GM19239 (cell line): ENCODE data around the gene ZBTB49.
"Not testable (repeated sequence)": the region's sequence is repeated elsewhere in the genome, so short reads cannot be mapped to it uniquely, and the experiment has no call there.

Experiments
- DNase-seq: peaks from one replicate; pipeline ENCODE4 v3.0.0; 2011; ENCODE audit warnings: low spot score; ENCODE audit not compliant: insufficient read length
- FAIRE-seq: peaks from 2 replicates; lab custom pipeline; 2011; peaks lifted over from hg19 to GRCh38; lab: Jason Lieb, UNC

ZBTB49 gene

DNA sequence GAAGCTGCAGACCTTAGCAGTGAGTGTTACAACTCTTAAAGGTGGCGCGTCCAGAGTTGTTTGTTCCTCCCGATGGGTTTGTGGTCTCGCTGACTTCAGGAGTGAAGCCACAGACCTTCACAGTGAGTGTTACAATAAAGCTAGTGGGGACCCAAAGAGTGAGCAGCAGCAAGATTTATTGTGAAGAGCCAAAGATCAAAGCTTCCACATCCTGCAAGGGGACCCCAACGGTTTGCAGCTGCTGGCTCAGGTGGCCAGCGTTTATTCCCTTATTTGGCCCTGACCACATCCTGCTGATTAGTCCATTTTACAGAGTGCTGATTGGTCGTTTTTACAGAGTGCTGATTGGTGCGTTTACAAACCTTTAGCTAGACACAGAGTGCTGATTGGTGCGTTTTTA, 58.5 kb downstream of the ZBTB49 start:
- not testable (repeated sequence) for DNase-seq, FAIRE-seq

DNA sequence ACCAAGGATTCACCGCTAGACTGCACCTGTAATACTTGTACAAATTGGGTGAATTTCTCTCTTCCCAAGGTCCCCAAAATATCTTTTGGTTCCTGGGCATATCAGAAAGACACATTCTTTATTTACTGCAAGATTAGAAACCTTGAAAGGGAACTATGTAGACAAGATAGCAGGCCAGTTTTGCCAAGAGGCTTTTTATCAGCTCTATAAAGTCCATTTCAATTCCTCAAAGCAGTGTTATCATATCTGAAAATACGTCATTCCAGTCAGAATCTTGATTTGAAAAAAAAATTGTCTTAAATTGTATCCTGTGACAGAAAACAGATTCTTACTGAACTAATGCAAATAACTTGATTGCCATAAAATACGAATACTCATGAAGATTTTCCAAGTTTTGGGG, 59.8 kb downstream of the ZBTB49 start:
- no peak for DNase-seq

DNA sequence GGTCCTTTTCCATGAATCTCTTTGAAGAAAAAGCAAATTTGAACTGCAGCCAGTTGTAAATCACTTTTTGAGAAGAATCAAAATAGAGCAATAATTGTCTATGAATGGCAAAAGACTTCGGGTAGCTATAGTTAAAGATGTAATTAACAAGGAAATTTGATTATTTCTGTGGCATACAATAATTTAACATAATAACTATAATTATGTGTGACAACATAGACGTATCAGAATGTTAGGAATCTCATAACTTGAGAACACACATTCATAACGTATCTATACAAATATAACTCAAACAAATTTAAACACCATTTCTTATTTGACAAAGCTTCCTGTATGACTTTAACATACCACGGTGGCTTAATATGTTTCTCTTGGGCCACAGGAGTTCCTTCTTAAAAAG, 60.9 kb downstream of the ZBTB49 start:
- DNase-seq (no peak), FAIRE-seq (no peak)

More for the DNA sequence above, 59.8 kb downstream of the ZBTB49 start:
- no peak for FAIRE-seq

- DNase-seq, result no peak
- FAIRE-seq, result no peak
Measured at GRCh38 chr4:4355302-4355701, 65.3 kb downstream of the ZBTB49 start.

GRCh38 chr4:4356106-4357041, 66.3 kb downstream of the ZBTB49 start:
- no peak for FAIRE-seq

DNA sequence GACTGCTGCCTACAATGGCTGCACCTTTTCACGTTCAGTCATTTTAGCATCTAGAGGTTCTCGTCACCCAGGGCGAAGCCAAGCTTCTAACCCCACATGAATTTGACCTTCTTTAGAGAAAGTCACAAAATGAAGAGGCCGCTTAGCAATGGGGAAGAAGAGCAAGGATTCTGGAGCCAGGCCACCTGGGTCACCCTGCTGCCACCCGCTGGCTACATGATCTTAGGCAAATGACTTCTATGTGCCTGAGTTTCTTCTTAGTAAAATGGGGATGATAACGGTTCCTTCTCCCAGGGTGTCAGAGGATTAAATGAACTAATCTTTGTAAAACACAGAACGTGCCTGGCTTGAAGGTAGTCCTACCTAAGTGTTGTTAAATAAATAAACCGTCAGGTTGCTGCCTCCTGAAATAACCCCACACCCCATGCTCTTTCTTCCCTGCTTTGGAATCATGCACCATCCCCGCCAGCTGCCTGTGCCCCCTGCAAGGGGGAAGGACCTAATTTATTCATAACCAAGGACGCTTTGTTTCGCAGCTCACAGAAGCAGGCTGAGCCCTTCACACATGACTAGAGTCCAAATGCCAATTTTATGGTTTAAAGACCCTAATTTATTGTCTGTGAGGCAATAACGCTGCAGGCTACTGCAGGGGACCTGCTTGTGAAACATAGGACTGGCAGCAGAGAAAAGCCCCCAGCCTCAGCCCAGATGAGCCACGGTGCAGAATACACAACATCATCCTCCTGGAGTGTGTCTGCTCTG, 68.2 kb downstream of the ZBTB49 start:
- no peak for DNase-seq
- no peak for FAIRE-seq

More at GRCh38 chr4:4356106-4357041, 66.3 kb downstream of the ZBTB49 start:
- DNase-seq, result no peak

DNA sequence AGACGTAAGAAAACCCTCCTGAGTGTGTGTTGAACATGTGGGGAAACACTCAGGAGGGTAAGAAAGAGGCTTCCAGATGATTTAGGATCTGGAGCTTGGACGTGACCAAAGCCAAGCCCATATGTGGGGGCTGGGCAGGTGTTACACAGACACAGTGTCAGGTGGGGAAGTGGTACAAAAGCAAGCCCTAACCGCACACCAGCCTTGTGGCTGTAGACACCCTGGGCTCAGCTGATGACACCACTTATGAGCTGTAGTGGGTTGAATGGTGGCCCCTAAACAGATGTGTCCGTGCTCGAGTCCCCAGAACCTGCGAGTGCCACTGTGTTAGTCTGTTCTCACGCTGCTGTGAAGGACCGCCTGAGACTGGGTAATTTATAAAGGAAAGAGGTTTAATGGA, 71.8 kb downstream of the ZBTB49 start:
- FAIRE-seq (no peak), DNase-seq (no peak)

GRCh38 chr4:4362991-4363697, 73.1 kb downstream of the ZBTB49 start:
- no peak for FAIRE-seq
- DNase-seq, result no peak

DNA sequence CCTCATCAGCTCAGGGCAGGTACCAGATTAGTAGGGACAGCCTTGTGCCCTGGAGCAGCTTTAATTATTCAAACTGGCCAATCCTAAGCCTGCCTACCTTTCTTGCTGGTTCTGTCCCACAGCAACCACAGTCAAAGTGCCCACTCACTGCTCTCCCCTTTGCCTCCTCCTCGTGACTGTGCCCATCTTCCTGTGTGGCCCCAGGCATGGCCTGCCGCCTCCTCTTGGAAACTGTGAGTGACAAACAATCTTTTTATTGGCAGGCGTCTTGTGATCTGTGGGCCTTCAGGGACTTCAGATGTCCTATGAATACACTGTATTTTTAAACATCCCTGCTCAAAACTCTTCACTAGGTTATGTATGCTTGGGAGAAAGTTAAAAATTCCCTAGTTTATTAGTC, 74.0 kb downstream of the ZBTB49 start:
- FAIRE-seq, result no peak
- DNase-seq, result no peak

GRCh38 chr4:4364486-4365208, 74.6 kb downstream of the ZBTB49 start:
- FAIRE-seq (no peak), DNase-seq (no peak)

GRCh38 chr4:4368809-4369580, 78.9 kb downstream of the ZBTB49 start:
- FAIRE-seq, result no peak
- no peak for DNase-seq
